ENCODE data around the gene IL13RA1.
"Not testable (repeated sequence)": the region's sequence is repeated elsewhere in the genome, so short reads cannot be mapped to it uniquely, and the experiment has no call there.

- TF ChIP-seq REST, ZNF24, ZNF473, ZNF645, PATZ1 (tag by site-specific recombination; IDR thresholded peaks at IDR 0.05): not testable (repeated sequence)
These were observed 11.5 kb upstream of the IL13RA1 start for GRCh38 chrX:118715917-118716316.

Measured in HEK293 (cell line).